OCI-LY7 (cell line): ENCODE data around the gene ARHGEF38.

Experiments used
- CTCF ChIP-seq: fragments of 200-600 bp; sonication (generic); conservative IDR thresholded peaks from 2 replicates; pipeline ENCODE4 v1.5.1; 2014; ENCODE audit warnings: mild to moderate bottlenecking, antibody characterized with exemption, low read length, moderate library complexity, mixed read lengths
- EZH2phosphoT487 ChIP-seq: fragments of 200-600 bp; sonication (generic); IDR thresholded peaks from 2 replicates; pipeline ENCODE4 v1.6.1; 2018; ENCODE audit warnings: low read depth, borderline replicate concordance, mild to moderate bottlenecking, mixed run types, antibody characterized with exemption, low read length, moderate library complexity, mixed read lengths

- no peak for TF ChIP-seq CTCF
- TF ChIP-seq EZH2phosphoT487, result no peak
These were observed 53.1 kb downstream of the ARHGEF38 start for GRCh38 chr4:105605493-105605892.
